GM18499 (cell line): Measurements from ENCODE around the gene ARHGDIG.
"Not testable (repeated sequence)": the region's sequence is repeated elsewhere in the genome, so short reads cannot be mapped to it uniquely, and the experiment has no call there.

ENCODE experiments used
- ATAC-seq: cut with Tn5 transposase; IDR thresholded peaks from one replicate; pipeline ENCODE4 v1.9.1; 2021; ENCODE audit warnings: moderate number of reproducible peaks; ENCODE audit not compliant: insufficient read depth, unreplicated experiment

Gene ARHGDIG

DNA sequence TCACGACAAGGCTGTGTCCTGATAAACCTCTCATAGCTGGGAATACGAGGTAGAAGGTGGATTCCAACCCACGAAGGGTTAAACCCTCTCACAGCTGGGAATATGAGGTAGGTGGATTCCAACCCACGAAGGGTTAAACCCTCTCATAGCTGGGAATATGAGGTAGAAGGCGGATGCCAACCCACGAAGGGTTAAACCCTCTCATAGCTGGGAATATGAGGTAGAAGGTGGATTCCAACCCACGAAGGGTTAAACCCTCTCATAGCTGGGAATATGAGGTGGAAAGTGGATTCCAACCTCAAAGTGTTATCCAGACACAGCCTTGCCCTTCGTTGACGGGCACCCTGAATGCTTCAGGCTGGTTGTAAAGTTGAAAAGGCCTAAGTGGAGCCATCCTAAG, 41.1 kb downstream of the ARHGDIG start:
- no peak for ATAC-seq

DNA sequence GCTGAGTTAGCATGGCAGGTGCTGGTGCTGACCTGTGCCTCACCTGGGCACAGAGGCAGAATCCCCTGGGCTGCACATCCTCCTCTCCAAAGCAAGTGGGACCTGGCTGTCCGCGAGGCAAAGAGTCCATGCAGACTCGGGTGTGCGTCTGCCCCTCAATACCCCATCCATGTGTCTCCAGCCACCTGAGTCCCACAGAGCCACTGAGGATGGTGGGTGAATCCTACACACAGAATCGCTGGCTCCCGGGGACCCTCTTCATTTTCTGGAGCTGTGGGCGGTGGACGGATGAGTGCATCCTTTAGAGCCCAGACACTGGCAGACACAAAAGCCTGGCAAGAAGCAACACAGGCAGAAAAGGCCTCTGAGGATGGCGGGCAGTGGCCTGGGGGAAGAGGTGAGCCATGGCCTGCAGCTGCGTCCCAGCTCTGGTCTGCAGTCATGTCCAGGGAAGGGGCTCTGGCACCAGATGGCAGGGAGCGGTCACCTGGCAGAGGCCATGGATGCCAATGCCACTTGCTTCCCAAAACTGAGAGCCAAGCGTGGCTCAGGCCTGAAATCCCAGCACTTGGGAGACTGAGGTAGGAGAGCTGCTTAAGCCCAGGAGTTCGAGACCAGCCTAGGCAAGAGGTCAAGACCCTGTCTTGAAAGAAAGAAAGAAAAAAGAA, 42.2 kb downstream of the ARHGDIG start:
- no peak for ATAC-seq

DNA sequence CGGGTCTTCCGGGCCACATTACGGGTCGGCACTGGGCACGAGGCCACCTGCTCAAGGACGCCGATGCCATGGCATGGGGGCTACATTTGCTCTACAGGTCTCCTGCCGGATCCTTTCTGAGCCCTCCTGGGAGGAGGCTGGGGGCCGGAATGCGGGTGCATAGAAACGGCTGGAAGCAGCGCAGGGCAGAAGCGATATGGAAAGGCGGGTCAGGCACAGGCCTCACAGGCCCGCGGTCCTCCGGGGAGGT, 43.7 kb downstream of the ARHGDIG start:
- ATAC-seq = no peak

DNA sequence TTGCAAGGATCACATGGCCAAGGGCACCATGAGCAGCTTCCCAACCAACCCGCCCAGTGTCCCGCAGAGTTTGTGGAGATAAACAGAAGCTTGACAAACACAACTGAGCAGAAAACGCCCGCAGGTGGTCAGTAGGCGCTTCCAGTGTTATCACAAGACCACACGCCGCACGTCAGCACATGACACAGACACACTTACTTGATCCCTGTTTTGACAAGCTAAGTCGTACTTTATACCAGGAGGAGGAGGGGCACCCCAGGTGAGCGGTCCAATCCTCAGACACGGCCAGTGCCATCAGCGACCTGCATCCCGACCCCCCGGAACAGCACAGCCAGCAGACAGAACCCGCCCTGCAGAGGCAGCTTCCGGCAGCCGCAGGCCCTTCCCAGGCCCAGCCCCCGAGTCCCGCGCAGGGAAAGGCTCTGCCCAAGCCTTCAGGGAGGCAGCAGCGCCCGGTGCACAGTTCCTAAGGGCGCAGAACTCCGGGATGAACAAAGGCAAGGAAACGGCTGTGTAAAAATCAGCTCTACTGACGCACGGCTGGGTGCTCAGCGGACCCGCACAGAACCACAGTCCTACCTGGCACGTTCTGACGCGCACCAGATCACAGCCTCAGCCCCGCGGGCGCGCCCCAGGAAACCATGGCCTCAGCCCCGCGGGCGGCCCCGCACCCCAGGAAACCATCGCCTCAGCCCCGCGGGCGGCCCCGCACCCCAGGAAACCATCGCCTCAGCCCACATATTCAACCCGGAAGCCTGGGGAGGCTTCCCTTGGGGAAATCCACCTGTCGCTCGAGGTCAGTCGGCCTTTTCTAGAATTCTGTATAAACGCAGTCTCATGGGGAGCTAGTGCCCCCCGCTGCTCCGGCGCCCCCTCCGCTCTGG, 44.3 kb downstream of the ARHGDIG start:
- no peak for ATAC-seq

DNA sequence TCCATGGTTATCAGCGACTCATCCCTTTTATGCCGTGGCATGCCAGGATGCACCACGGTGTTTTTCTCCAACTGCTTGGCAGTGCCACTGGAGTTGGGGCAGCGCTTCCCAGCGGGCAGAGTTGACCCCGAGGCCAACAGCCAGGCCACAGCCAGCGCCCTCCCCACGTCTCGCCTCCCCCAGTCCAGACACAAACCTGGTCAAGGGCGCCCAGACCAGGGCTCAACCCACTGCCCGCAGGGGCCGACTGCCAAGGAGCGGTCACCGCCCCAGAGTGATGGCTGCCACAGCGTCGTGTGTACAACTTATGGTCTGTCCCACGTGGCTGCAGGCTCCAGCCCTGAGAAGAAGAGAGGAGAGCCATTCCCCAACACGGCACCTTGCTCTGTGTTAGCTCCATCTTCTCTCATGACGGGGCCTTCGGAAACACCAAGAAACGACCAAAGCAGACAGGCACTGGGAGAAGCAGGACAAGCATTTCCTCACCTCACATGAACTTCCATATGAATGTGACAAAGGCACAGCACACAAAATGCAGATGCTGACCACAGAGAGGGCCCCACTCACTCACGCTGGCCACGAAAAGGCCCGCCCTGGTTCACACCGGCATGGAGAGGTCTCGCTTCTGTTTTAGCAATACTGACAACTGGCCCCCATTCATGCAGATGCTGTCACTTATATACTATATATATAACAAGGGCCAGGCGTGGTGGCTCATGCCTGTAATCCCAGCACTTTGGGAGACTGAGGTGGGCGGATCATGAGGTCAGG, 45.2 kb downstream of the ARHGDIG start:
- ATAC-seq = no peak

DNA sequence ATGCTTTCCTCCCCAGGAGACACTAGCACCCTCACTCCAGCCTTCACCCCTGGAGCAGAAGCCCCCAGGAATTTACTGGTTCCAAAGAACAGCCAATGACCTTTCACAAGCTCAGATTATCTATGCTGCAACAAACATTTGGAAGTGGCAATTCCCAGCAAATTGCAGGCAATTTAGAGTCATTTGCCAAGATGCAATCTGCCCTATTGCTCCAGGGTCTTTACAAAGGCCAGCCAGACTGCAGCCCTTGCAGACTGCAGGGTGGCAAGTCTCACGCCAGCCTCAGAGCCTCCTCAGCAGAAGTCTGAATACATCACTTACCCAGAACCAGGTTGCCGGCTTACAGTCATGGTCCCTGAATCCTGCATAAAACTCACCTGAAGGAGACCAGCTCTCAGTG, 50.4 kb downstream of the ARHGDIG start:
- ATAC-seq = no peak

DNA sequence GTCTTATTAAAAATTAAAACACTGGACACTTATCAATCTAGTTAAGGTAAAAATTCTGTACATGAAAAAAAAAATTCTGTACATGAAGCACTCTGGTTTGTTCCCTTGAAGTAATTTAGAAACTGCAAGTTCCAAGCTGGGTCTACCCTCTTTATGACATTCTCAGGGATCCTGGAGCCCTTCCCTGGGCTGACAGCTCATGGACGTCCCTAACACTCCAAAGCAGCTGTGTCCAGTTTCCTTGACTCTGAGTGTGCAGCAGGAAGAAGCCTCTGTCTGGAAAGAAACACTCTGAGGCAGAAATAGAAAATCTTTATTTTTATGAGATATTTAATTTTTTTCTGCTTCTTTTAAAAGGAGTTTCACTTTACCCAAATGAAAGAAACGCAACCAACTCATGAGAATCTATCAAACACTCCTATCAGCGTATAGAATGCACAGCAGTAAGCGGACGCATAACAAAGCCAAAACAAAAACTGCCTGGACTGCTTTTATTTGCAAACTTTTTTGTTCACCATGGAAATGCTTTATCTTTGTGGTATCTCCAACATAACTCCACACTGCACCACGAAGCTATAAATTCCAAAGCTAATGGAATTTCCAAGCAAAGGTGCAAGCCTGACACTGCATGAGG, 50.9 kb downstream of the ARHGDIG start:
- not testable (repeated sequence) for ATAC-seq
